Activated T-cell treated with anti-CD3 and anti-CD28 coated beads, Interleukin-2, amount 50 U/mL, for 4 hours (primary cell): Measurements from ENCODE around the gene DYDC2. TPM values are rescaled to one million over a fixed set of nuclear protein-coding genes. Genes with fewer than 3 reads are reported as not detected.
A peak's percentile ranks its signal among the peaks of the same experiment; 100 is the strongest.

Source experiments
- ATAC-seq, 2 donors: fragments of 200-7000 bp; cut with Tn5 transposase; one replicate each; pipeline ENCODE4 v1.10.0; 2021
- DNase-seq: peaks from one replicate; pipeline ENCODE4 v3.0.0-alpha.2; 2020
- H3K27me3 Mint-ChIP-seq: one replicate; pipeline ENCODE4 v1.8.0; 2021; ENCODE audit warnings: low read depth, mixed read lengths
- H3K36me3 Mint-ChIP-seq: one replicate; pipeline ENCODE4 v1.8.0; 2022; ENCODE audit warnings: mixed read lengths; ENCODE audit not compliant: insufficient read depth
- H3K4me1 Mint-ChIP-seq: one replicate; pipeline ENCODE4 v1.8.0; 2021; ENCODE audit warnings: low read depth, mixed read lengths
- H3K4me3 Mint-ChIP-seq: one replicate; pipeline ENCODE4 v1.8.0; 2021; ENCODE audit warnings: mild to moderate bottlenecking, moderate library complexity, mixed read lengths
- H3K9me3 Mint-ChIP-seq: one replicate; pipeline ENCODE4 v1.8.0; 2021; ENCODE audit warnings: mixed read lengths
- total RNA-seq, 3 donors: library from RNA; stranded (reverse); gene quantifications; one replicate each; pipeline ENCODE4 v1.2.1, GENCODE V29; 2021

Gene DYDC2, protein sequence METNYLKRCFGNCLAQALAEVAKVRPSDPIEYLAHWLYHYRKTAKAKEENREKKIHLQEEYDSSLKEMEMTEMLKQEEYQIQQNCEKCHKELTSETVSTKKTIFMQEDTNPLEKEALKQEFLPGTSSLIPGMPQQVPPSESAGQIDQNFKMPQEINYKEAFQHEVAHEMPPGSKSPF
- total RNA-seq, result not detected

DNA sequence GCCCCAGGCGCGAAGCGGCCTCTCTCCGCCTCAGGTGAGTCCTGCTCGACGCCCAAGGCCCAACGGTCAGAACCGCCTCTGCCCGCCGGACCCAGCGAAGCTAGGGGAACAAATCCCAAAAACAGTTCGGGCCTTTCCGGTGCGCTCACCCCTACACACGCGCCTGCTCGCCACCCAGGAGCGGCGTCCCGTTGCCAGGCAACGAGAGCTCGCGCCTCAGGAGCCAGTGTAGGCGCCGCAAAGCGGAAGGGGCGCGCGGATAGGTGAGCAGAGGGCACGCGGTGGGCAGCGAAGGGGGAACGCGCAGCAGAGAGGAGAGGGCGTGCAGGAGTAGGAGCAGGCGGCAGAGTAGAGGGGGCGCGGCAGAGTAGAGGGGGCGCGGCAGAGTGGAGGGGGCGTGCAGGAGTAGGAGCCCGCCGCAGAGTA, at the start of gene DYDC2, which contains the start of gene DYDC1:
TSS of gene DYDC2 (plus strand) at position 219 of the 426 bp plus-strand sequence. CDS start 5,663 bp downstream, outside the sequence.
TSS of gene DYDC1 (minus strand) at position 193 of the 426 bp plus-strand sequence. CDS start 4,154 bp downstream, outside the sequence.
- Mint-ChIP-seq H3K27me3 (peaks cover 46% of the 10 kb centered on the region), H3K36me3 (no peaks in the 10 kb centered on the region), H3K9me3 (no peaks in the 10 kb centered on the region), H3K4me3 (peak within 1 kb of the TSS; percentile 73), H3K4me1 (peaks cover 2% of the 10 kb centered on the region)
- DNase-seq (peak; percentile 35), ATAC-seq (peak; percentile 84 to 97)

GRCh38 chr10:80313523-80313922, 43.1 kb upstream of the DYDC2 start:
- no peak overlapping the region for H3K4me3 Mint-ChIP-seq
- no peaks in the 10 kb centered on the region for H3K4me1 Mint-ChIP-seq
- ATAC-seq, result no peak

DNA sequence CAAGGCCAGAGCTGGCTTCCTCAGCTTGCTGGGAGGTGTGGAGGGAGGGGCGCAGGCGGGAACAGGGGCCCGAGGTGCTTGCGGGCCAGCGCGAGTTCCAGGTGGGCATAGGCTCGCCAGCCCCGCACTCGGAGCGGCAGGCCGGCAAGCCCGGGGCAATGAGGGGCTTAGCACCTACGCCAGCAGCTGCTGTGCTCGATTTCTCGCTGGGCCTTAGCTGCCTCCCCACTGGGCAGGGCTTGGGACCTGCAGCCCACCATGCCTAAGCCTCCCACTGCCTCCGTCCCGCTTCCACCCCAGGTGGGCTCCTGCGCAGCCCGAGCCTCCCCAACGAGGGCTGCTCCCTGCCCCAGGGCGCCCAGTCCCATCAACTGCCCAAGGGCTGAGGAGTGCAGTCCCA, 41.2 kb upstream of the DYDC2 start:
- Mint-ChIP-seq H3K36me3 (no peaks in the 10 kb centered on the region), H3K9me3 (no peaks in the 10 kb centered on the region), H3K4me3 (no peak overlapping the region), H3K27me3 (no peaks in the 10 kb centered on the region), H3K4me1 (no peaks in the 10 kb centered on the region)
- DNase-seq (no peak), ATAC-seq (no peak)

More at GRCh38 chr10:80313523-80313922, 43.1 kb upstream of the DYDC2 start:
- no peaks in the 10 kb centered on the region for H3K9me3 Mint-ChIP-seq
- no peak for DNase-seq
- H3K27me3 Mint-ChIP-seq, result no peaks in the 10 kb centered on the region
- no peaks in the 10 kb centered on the region for H3K36me3 Mint-ChIP-seq

DNA sequence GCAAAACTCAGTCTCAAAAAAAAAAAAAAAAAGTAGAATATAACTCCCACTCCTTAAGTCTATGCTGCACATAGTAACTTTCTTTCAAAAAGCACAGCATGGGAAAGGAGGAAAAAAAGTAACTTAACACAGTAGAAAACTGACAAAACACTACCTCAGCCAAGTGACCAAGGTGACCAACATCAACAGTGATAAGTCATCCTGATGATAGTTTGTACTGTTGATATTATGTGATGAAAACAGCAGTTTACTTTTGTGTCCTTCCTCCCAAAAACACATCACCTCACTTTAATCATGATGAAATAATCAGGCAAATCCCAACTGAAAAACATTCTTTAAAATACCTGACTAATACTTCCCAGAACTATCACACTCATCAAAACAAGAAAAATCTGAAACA, 37.8 kb upstream of the DYDC2 start:
- no peak for ATAC-seq
- no peaks in the 10 kb centered on the region for H3K9me3 Mint-ChIP-seq
- H3K27me3 Mint-ChIP-seq, result no peaks in the 10 kb centered on the region
- no peaks in the 10 kb centered on the region for H3K4me1 Mint-ChIP-seq
- H3K4me3 Mint-ChIP-seq, result no peak overlapping the region
- H3K36me3 Mint-ChIP-seq, result no peaks in the 10 kb centered on the region
- no peak for DNase-seq

GRCh38 chr10:80319318-80319717, 37.3 kb upstream of the DYDC2 start:
- Mint-ChIP-seq H3K27me3 (no peaks in the 10 kb centered on the region), H3K4me1 (no peaks in the 10 kb centered on the region), H3K9me3 (no peaks in the 10 kb centered on the region), H3K36me3 (no peaks in the 10 kb centered on the region), H3K4me3 (no peak overlapping the region)
- DNase-seq (no peak), ATAC-seq (no peak)

DNA sequence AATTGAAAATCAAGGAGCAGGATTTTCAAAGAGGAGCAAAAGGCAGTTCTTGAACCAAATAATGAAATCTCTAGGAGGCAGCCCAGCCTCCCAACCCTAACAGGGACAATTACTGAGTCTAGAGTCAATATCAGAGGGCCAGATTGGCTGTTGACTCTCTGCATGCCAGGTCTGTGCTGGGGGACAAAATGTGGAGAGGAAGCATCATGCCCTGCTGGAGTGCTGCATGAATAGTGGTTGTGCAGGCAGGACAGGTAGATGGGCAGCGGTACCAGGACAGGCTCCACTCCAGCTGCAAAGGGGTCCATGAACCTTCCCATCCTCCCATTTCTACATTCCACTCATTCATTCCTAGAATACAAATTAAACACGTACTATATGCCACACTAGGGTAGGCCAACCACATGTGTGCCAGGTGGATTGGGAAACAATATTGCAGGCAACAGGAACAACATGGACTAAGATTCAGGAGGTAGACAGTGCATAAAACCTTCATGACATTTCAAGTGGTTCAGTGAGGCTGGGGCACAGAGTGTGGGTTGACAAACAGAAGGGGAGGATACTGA, 36.8 kb upstream of the DYDC2 start:
- no peak for DNase-seq
- no peak for ATAC-seq
- no peaks in the 10 kb centered on the region for H3K36me3 Mint-ChIP-seq
- H3K4me1 Mint-ChIP-seq, result no peaks in the 10 kb centered on the region
- no peaks in the 10 kb centered on the region for H3K9me3 Mint-ChIP-seq
- H3K27me3 Mint-ChIP-seq, result no peaks in the 10 kb centered on the region
- H3K4me3 Mint-ChIP-seq, result no peak overlapping the region

GRCh38 chr10:80320377-80320776, 36.2 kb upstream of the DYDC2 start:
- Mint-ChIP-seq H3K27me3 (no peaks in the 10 kb centered on the region), H3K36me3 (no peaks in the 10 kb centered on the region), H3K4me1 (no peaks in the 10 kb centered on the region), H3K9me3 (no peaks in the 10 kb centered on the region), H3K4me3 (no peak overlapping the region)
- DNase-seq (no peak), ATAC-seq (no peak)

DNA sequence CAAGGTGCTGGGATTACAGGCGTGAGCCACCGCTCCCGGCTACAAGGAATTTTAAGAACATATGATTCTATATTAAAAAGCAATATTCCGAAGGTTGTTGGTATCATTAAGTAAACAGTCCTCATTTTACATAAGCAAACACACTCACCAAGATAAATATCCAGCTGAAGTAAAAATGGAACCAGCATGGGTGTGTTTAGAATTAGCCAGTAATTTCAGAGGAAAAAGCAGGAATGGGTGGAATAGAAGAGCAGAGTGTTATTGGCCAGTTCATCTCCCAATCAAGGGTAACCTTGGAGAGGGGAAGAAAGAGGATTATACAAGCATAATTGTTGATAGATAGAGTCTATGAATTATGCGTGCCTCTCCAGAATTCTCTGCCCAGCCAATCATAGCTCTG, 35.4 kb upstream of the DYDC2 start:
- Mint-ChIP-seq H3K4me1 (no peaks in the 10 kb centered on the region), H3K4me3 (no peak overlapping the region), H3K9me3 (no peaks in the 10 kb centered on the region), H3K27me3 (no peaks in the 10 kb centered on the region), H3K36me3 (no peaks in the 10 kb centered on the region)
- DNase-seq, result no peak
- ATAC-seq, result no peak

GRCh38 chr10:80322158-80322557, 34.4 kb upstream of the DYDC2 start:
- Mint-ChIP-seq H3K4me1 (no peaks in the 10 kb centered on the region), H3K4me3 (no peak overlapping the region), H3K36me3 (no peaks in the 10 kb centered on the region)

DNA sequence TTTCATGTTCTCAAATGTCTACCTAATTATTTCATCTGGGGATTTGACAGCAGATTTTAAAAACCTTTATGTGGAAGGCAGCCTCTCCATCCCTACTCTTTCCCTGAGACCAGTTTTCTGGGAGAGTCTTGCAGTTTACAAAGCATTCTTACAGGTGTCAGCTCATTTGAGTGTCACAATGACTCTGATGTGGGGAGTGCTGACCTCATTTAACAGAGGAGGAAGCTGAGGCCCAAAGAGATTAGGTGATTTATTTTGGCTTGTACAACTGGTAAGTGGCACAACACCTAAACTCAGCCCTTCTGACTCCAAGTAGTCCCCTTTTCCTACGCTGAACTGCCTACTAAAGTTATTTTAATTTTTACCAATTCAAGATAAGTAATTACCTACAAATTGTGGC, 33.9 kb upstream of the DYDC2 start:
- no peak for DNase-seq
- no peak overlapping the region for H3K4me3 Mint-ChIP-seq

More at GRCh38 chr10:80322158-80322557, 34.4 kb upstream of the DYDC2 start:
- peaks cover 4% of the 10 kb centered on the region for H3K27me3 Mint-ChIP-seq
- DNase-seq (no peak), ATAC-seq (no peak)
- no peaks in the 10 kb centered on the region for H3K9me3 Mint-ChIP-seq

GRCh38 chr10:80323311-80323710, 33.3 kb upstream of the DYDC2 start:
- DNase-seq (no peak), ATAC-seq (peak in 1 of 2 donors; percentile 35)
- Mint-ChIP-seq H3K36me3 (no peaks in the 10 kb centered on the region), H3K4me1 (no peaks in the 10 kb centered on the region), H3K4me3 (no peak overlapping the region), H3K27me3 (peaks cover 4% of the 10 kb centered on the region), H3K9me3 (no peaks in the 10 kb centered on the region)

More for the DNA sequence above, 33.9 kb upstream of the DYDC2 start:
- Mint-ChIP-seq H3K36me3 (no peaks in the 10 kb centered on the region), H3K4me1 (no peaks in the 10 kb centered on the region), H3K27me3 (peaks cover 4% of the 10 kb centered on the region), H3K9me3 (no peaks in the 10 kb centered on the region)
- ATAC-seq, result no peak

GRCh38 chr10:80324086-80324485, 32.5 kb upstream of the DYDC2 start:
- ATAC-seq, result no peak
- Mint-ChIP-seq H3K4me3 (no peak overlapping the region), H3K4me1 (no peaks in the 10 kb centered on the region), H3K27me3 (peaks cover 4% of the 10 kb centered on the region), H3K36me3 (no peaks in the 10 kb centered on the region), H3K9me3 (no peaks in the 10 kb centered on the region)
- no peak for DNase-seq

DNA sequence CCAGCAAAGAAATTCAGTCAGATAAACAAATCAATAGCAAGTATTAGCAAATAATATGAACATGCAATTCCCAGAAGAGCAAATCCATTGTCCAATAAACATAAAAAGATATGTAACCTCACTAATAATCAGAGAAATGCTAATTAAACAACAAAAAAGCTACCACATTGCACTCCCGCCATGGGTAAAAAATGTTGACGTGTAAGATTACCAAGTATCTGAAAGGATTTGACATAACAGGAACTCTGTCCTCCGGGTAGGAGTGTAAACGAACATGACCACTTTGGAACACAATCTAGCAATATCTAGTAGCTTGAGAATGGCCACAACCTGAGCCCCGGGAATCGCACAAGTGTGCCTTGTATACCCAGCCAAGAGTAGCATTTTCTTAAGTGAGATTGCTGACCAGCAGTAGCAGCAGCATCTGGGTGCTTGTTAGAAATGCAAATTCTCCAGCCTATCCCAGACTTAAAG, 31.7 kb upstream of the DYDC2 start:
- H3K27me3 Mint-ChIP-seq, result peaks cover 4% of the 10 kb centered on the region
- ATAC-seq, result no peak
- no peaks in the 10 kb centered on the region for H3K4me1 Mint-ChIP-seq
- H3K4me3 Mint-ChIP-seq, result no peak overlapping the region
- no peaks in the 10 kb centered on the region for H3K36me3 Mint-ChIP-seq
- no peak for DNase-seq
- H3K9me3 Mint-ChIP-seq, result no peaks in the 10 kb centered on the region

DNA sequence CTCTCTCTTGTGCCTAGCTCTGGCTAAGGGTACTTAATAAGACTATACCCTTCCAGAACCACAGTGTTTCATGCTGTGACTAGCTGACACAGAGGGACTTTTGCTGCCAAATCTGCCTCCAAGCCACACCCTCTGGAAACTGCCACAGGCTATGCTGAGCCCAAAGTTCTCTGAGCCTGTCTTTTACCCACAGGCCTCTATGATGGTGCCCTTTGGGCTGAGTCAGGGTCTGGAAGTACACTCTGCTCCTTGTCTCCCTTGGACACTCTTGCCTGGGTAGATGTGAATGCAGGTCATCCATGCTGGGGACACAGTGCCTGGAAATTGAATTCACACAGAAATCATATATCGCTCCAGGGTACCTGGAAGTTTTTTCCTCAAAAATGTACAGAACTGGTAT, 22.6 kb upstream of the DYDC2 start:
- Mint-ChIP-seq H3K36me3 (no peaks in the 10 kb centered on the region), H3K9me3 (no peaks in the 10 kb centered on the region), H3K4me1 (no peaks in the 10 kb centered on the region), H3K27me3 (no peaks in the 10 kb centered on the region), H3K4me3 (no peak overlapping the region)
- ATAC-seq (no peak), DNase-seq (no peak)

DNA sequence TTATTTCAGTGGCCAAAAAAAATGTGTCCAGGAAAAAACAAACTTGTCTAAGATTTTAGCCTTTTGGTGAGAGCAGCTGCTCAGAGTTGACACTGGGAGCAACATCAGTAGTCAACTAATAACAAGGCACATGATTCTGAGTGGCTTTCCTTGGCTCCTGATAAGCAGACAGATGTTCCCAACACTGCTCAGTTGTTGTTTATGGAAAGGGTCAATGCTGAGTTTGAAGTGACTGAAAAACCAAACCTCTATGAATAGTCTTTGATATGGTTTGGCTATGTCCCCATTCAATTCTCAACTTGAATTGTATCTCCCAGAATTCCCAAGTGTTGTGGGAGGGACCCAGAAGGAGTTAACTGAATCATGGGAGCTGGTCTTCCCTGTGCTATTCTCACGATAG, 12.3 kb upstream of the DYDC2 start:
- no peak overlapping the region for H3K4me3 Mint-ChIP-seq
- H3K27me3 Mint-ChIP-seq, result peaks cover 3% of the 10 kb centered on the region
- H3K9me3 Mint-ChIP-seq, result no peaks in the 10 kb centered on the region
- H3K4me1 Mint-ChIP-seq, result no peaks in the 10 kb centered on the region
- DNase-seq (no peak), ATAC-seq (no peak)
- H3K36me3 Mint-ChIP-seq, result no peaks in the 10 kb centered on the region
